Measurements from ENCODE around the gene STARD7.

GRCh38 chr2:96248624-96249023 lies 40.0 kb upstream of the STARD7 start:
- no peak for TF ChIP-seq ELF4 (IDR thresholded peaks at IDR 0.05)
- no peak for TF ChIP-seq ARNT (IDR thresholded peaks at IDR 0.05)
- no peak for TF ChIP-seq FOXM1 (IDR thresholded peaks at IDR 0.05; ENCODE audit: borderline replicate concordance)
- TF ChIP-seq TARDBP (IDR thresholded peaks at IDR 0.05) = no peak
